ENCODE measurements around the gene HK3.

- TF ChIP-seq CREB1 (CRISPR knock-in tag; IDR thresholded peaks at IDR 0.05) (no peak), MAX (CRISPR knock-in tag; IDR thresholded peaks at IDR 0.05) (no peak), CTCF (IDR thresholded peaks at IDR 0.05) (no peak), NFYB (CRISPR knock-in tag; conservative IDR thresholded peaks at IDR 0.05; ENCODE audit: low read depth) (no peak), AFF4 (CRISPR knock-in tag; IDR thresholded peaks at IDR 0.05; ENCODE audit: borderline replicate concordance) (no peak), USF2 (CRISPR knock-in tag; IDR thresholded peaks at IDR 0.05) (no peak), ZNF219 (CRISPR knock-in tag; IDR thresholded peaks at IDR 0.05; ENCODE audit: borderline replicate concordance) (no peak), ZNF232 (CRISPR knock-in tag; IDR thresholded peaks at IDR 0.05) (no peak), RELA (CRISPR knock-in tag; IDR thresholded peaks at IDR 0.05; ENCODE audit: borderline replicate concordance) (no peak), USF1 (CRISPR knock-in tag; IDR thresholded peaks at IDR 0.05) (no peak), TEAD1 (CRISPR knock-in tag; IDR thresholded peaks at IDR 0.05) (peak; percentile 65; the same call in 1 of the 2 replicates), ZNF396 (CRISPR knock-in tag; IDR thresholded peaks at IDR 0.05; ENCODE audit: borderline replicate concordance) (no peak), ZNF263 (CRISPR knock-in tag; IDR thresholded peaks at IDR 0.05; ENCODE audit: low read depth) (no peak), GRHL2 (CRISPR knock-in tag; IDR thresholded peaks at IDR 0.05; ENCODE audit: insufficient replicate concordance, severe bottlenecking) (no peak)
Measured at GRCh38 chr5:176943816-176944215, 44.7 kb upstream of the HK3 start.

Data from WTC11 (cell line).